GM21360 (cell line): Measurements from ENCODE around the gene VPS16.
"Not testable (repeated sequence)": the region's sequence is repeated elsewhere in the genome, so short reads cannot be mapped to it uniquely, and the experiment has no call there.

Experiments
- ATAC-seq: cut with Tn5 transposase; IDR thresholded peaks from one replicate; pipeline ENCODE4 v1.9.1; 2021; ENCODE audit warnings: mild to moderate bottlenecking, moderate library complexity; ENCODE audit not compliant: unreplicated experiment

Gene VPS16

DNA sequence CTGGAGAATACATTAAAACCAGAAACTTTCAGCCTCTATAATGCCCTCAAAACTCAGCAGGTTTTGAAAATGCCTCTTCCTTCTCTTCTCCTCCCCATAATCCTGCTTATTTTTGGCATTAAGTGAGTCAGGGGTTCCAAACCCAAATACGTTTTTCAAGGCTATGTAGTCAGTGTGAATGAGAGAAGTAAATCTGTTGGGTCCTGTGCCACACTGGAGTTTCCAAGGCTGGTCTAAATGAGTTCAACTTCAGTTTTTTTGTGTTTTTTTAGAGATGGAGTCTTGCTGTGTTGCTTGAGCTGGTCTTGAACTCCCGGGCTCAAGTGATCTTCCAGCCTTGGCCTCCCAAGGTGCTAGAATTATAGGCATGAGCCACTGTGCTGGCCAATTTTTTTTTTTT is 53.7 kb downstream of the VPS16 start:
- ATAC-seq, result no peak

- ATAC-seq, result not testable (repeated sequence)
These were observed 54.6 kb downstream of the VPS16 start for GRCh38 chr20:2895154-2895553.

DNA sequence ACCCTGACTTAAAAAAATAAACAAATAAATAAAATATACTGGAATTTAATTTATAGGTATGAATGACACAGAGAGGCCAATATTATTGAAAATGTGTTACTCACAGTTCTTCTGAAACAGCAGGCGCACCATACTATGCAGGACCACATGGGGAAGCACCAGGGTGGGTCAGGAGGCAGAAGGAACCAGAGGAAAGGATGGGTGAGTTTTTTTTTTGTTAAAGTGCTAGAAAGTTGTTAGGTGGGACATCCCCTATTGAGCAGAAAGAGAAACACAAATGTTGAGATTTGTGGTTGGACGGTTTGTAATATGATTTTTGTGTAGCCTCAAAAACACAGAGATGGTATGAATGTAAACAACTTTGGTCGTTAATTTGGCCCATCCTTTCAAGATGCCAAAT is 58.7 kb downstream of the VPS16 start:
- no peak for ATAC-seq

GRCh38 chr20:2900845-2901592 is 60.5 kb downstream of the VPS16 start:
- no peak for ATAC-seq

DNA sequence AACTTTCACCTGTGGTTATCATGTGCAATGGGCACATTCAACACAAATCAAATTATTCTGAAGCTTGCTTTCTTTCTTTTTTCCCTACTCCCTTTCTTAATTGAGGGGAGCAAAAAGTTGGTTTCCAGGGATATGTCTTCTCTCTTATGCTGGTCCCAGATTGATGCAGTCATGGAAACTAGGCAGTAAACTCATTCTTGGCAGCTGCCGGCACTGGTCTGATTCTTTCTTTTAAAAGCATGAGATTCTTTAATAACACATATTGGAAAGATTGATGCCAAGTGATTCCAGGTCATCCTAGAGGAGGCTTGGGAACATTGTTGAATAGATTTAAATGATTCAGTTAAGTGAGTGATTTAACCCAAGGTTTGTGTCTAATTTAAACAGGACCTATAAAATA is 61.7 kb downstream of the VPS16 start:
- ATAC-seq, result no peak

DNA sequence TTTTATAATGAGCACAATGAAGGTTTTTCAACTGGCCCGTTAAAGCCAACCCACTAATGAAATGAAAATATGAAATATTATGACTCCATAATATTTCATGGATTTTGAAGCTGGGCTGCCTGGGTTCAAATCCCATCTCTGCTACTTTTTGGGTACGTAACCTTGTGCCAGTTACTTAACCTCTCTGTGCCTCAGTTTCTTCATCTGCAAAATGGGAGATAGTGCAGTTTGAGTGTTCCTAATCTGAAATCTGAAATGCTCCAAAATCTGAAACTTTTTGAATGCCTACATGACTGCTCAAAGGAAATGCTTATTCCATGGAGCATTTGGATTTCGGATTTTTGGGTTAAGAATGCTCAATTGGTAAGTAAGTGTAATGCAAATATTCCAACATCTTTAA is 62.3 kb downstream of the VPS16 start:
- ATAC-seq, result no peak

DNA sequence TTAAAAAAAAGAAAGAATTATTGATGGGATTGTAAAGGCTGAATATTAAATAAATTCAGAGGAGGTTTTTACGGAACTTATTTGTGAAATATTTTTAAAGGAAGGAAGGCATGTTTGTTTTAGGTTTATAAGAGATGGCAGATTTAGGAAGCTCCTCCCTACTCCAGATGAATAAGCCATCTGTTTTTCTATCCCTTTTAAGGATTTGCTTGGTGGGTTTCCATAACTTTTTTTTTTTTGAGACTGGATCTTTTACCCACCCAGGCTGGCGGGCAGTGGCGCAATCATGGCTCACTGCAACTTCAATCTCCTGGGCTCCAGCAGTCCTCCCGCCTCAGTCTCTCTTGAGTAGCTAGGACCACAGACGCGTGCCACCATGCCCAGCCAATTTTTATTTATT is 63.1 kb downstream of the VPS16 start:
- ATAC-seq, result no peak

- ATAC-seq, result no peak
These were observed 67.0 kb downstream of the VPS16 start for GRCh38 chr20:2907519-2907918.

DNA sequence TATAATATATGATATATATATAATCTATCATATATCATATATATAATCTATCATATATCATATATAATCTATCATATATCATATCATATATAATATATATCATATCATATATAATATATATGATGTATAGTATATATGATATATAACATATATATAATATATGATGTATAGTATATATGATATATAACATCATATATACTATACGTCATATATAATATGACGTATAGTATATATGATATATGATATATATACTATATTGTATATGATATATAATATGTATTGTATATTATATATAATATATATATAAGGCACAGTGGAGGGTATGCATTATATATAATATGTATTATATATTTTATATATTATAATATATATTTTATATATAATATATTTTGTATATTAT is 69.4 kb downstream of the VPS16 start:
- no peak for ATAC-seq

GRCh38 chr20:2911200-2911599 is 70.7 kb downstream of the VPS16 start:
- ATAC-seq, result no peak

GRCh38 chr20:2914160-2914559 is 73.6 kb downstream of the VPS16 start:
- ATAC-seq, result no peak
